ENCODE data around the gene CELA2B. TPM values are rescaled to one million over a fixed set of nuclear protein-coding genes. Genes with fewer than 3 reads are reported as not detected.
"Not testable (repeated sequence)": the region's sequence is repeated elsewhere in the genome, so short reads cannot be mapped to it uniquely, and the experiment has no call there.

Gene CELA2B
- polyA plus RNA-seq, 1 of the 3 experiments (the other 2 are of a cell fraction) = not detected

GRCh38 chr1:15514557-15514956 is 38.7 kb downstream of the CELA2B start:
- H3K27ac ChIP-seq (ENCODE audit: low read depth in 2 of 2, low read length in 1 of 2); H3K9me3 ChIP-seq; H3K79me2 ChIP-seq (ENCODE audit: insufficient read depth); H3K27me3 ChIP-seq (ENCODE audit: insufficient read depth); H3K36me3 ChIP-seq (replicated peaks in 1 of 2; ENCODE audit: control insufficient read depth in 1 of 2, insufficient read depth in 2 of 2, low read length in 1 of 2); H3K9me2 ChIP-seq; H3K4me2 ChIP-seq; H3K9ac ChIP-seq; H4K20me1 ChIP-seq (ENCODE audit: insufficient read depth); POLR2A ChIA-PET; H3K4me3 ChIP-seq (ENCODE audit: low read depth in 2 of 2, low read length in 1 of 2); H2AFZ ChIP-seq (ENCODE audit: low read depth); H3F3A ChIP-seq (replicated peaks; ENCODE audit: insufficient read depth); H3K4me1 ChIP-seq (ENCODE audit: control insufficient read depth in 1 of 2, insufficient read depth in 2 of 2, low read depth in 1 of 2, low read length in 1 of 2); DNase-seq: not testable (repeated sequence)
- WGBS (ENCODE audit: low lambda C conversion rate) = 93% methylated on average over 4 of the region's 5 CpGs
- CTCF ChIA-PET = interaction anchor here (0.9 to 2.5 kb wide), 4 partner anchors 13 to 277 kb away, joined by 3 to 10 read pairs (median 5); no protein-coding TSS in a partner anchor

- TF ChIP-seq FOXM1 (IDR thresholded peaks at IDR 0.05; ENCODE audit: low read depth) (no peak), ELF1 (IDR thresholded peaks at IDR 0.05) (no peak), RFX5 (IDR thresholded peaks at IDR 0.05; ENCODE audit: low read length) (no peak), PBX3 (IDR thresholded peaks at IDR 0.05) (no peak), SIN3A (IDR thresholded peaks at IDR 0.05; ENCODE audit: borderline replicate concordance, low read depth, low read length) (no peak), POLR2AphosphoS5 (IDR thresholded peaks at IDR 0.05; ENCODE audit: low read depth, low read length) (no peak), IRF3 (IDR thresholded peaks at IDR 0.05; ENCODE audit: low read depth, low read length) (no peak), USF2 (IDR thresholded peaks at IDR 0.05; ENCODE audit: borderline replicate concordance, low read depth, low read length) (no peak), FOSL2 (IDR thresholded peaks at IDR 0.05; ENCODE audit: borderline replicate concordance, low read depth) (no peak), TEAD4 (IDR thresholded peaks at IDR 0.05; ENCODE audit: borderline replicate concordance, insufficient read depth) (no peak), EZH2phosphoT487 (IDR thresholded peaks at IDR 0.05; ENCODE audit: borderline replicate concordance, low read depth) (no peak), CTCF (IDR thresholded peaks at IDR 0.05) (no peak), JUND (IDR thresholded peaks at IDR 0.05) (no peak), USF1 (IDR thresholded peaks at IDR 0.05; ENCODE audit: borderline replicate concordance, low read depth) (no peak), GATA2 (CRISPR knock-in tag; IDR thresholded peaks at IDR 0.05) (no peak), MAX (IDR thresholded peaks at IDR 0.05; ENCODE audit: low read depth) (no peak), NRF1 (IDR thresholded peaks at IDR 0.05; ENCODE audit: low read depth, low read length) (no peak)
- WGBS (ENCODE audit: low lambda C conversion rate) = 82% methylated on average over 2 of the region's 2 CpGs
- peaks cover 0 to 3% of the 10 kb centered on the region in 2 experiments; a peak in 1 of 4 replicates for H3K4me1 ChIP-seq (ENCODE audit: control insufficient read depth in 1 of 2, insufficient read depth in 2 of 2, low read depth in 1 of 2, low read length in 1 of 2)
- no peak overlapping the region for H3K9ac ChIP-seq
- no peak overlapping the region for H3K4me3 ChIP-seq (ENCODE audit: low read depth in 2 of 2, low read length in 1 of 2)
- ChIA-PET POLR2A (no interaction called here), CTCF (interaction anchor here (0.9 to 2.5 kb wide), 3 partner anchors 13 to 277 kb away, joined by 3 to 10 read pairs (median 7); no protein-coding TSS in a partner anchor)
- H3F3A ChIP-seq (replicated peaks; ENCODE audit: insufficient read depth) = no peaks in the 10 kb centered on the region
- no peaks in the 10 kb centered on the region for H3K9me3 ChIP-seq
- no peaks in the 10 kb centered on the region; the same call in 1 of the 2 replicates for H3K79me2 ChIP-seq (ENCODE audit: insufficient read depth)
- peaks cover 0 to 2% of the 10 kb centered on the region in 2 experiments for H3K36me3 ChIP-seq (replicated peaks in 1 of 2; ENCODE audit: control insufficient read depth in 1 of 2, insufficient read depth in 2 of 2, low read length in 1 of 2)
- no peaks in the 10 kb centered on the region for H4K20me1 ChIP-seq (ENCODE audit: insufficient read depth)
- H2AFZ ChIP-seq (ENCODE audit: low read depth) = no peak overlapping the region
- H3K27ac ChIP-seq (ENCODE audit: low read depth in 2 of 2, low read length in 1 of 2) = no peak overlapping the region
- no peak for DNase-seq
- H3K9me2 ChIP-seq = no peaks in the 10 kb centered on the region
- no peaks in the 10 kb centered on the region for H3K27me3 ChIP-seq (ENCODE audit: insufficient read depth)
- no peak overlapping the region for H3K4me2 ChIP-seq
These were observed 39.2 kb downstream of the CELA2B start for GRCh38 chr1:15515022-15515663.

Measured in SK-N-SH (cell line).